SK-N-MC (cell line): ENCODE measurements around the gene SCCPDH.

ENCODE experiments used
- DNase-seq: peaks from one replicate; pipeline ENCODE4 v3.0.0-alpha.2; 2011; ENCODE audit warnings: low read depth, low spot score
- H3K27ac ChIP-seq: fragments of 200-600 bp; sonication (generic); 2 replicates; pipeline ENCODE4 v1.5.1; 2016; ENCODE audit warnings: mixed run types
- H3K36me3 ChIP-seq: fragments of 200-600 bp; sonication (generic); 2 replicates; pipeline ENCODE4 v1.6.1; 2017; ENCODE audit warnings: antibody characterized with exemption, low read length, mixed read lengths; ENCODE audit not compliant: insufficient read depth
- H3K4me3 ChIP-seq: fragments of 200-600 bp; sonication (generic); 2 replicates; pipeline ENCODE4 v1.5.1; 2016
- H3K9ac ChIP-seq: fragments of 200-600 bp; sonication (generic); 2 replicates; pipeline ENCODE4 v1.8.0; 2017; ENCODE audit warnings: mixed run types, mixed read lengths; ENCODE audit not compliant: insufficient read length
- H3K9me3 ChIP-seq: fragments of 200-600 bp; sonication (generic); 2 replicates; pipeline ENCODE4 v1.6.1; 2017; ENCODE audit warnings: low read depth, mild to moderate bottlenecking, antibody characterized with exemption, low read length, moderate library complexity, mixed read lengths
- EZH2 ChIP-seq: fragments of 200-600 bp; sonication (generic); IDR thresholded peaks from one replicate; pipeline ENCODE4 v1.6.1; 2017; ENCODE audit warnings: antibody characterized with exemption
- FOXP2 ChIP-seq: optimal IDR thresholded peaks from 2 replicates; pipeline ENCODE3; 2011; ENCODE audit warnings: mild to moderate bottlenecking, moderate library complexity; ENCODE audit not compliant: insufficient read depth; ENCODE audit errors: extremely low read length, control extremely low read depth
- POLR2AphosphoS5 ChIP-seq: IDR thresholded peaks from 2 replicates; pipeline ENCODE4 v1.6.1; 2012; ENCODE audit warnings: mild to moderate bottlenecking, low read depth, low read length, borderline replicate concordance

Gene SCCPDH

GRCh38 chr1:246773213-246773641 is 49.0 kb downstream of the SCCPDH start:
- H3K9ac ChIP-seq: no peak overlapping the region
- DNase-seq: no peak
- H3K36me3 ChIP-seq: no peaks in the 10 kb centered on the region; the same call in 1 of the 2 replicates
- H3K4me3 ChIP-seq: no peak overlapping the region
- TF ChIP-seq FOXP2 (no peak), EZH2 (no peak), POLR2AphosphoS5 (no peak)
- no peaks in the 10 kb centered on the region for H3K9me3 ChIP-seq
- no peak overlapping the region for H3K27ac ChIP-seq

DNA sequence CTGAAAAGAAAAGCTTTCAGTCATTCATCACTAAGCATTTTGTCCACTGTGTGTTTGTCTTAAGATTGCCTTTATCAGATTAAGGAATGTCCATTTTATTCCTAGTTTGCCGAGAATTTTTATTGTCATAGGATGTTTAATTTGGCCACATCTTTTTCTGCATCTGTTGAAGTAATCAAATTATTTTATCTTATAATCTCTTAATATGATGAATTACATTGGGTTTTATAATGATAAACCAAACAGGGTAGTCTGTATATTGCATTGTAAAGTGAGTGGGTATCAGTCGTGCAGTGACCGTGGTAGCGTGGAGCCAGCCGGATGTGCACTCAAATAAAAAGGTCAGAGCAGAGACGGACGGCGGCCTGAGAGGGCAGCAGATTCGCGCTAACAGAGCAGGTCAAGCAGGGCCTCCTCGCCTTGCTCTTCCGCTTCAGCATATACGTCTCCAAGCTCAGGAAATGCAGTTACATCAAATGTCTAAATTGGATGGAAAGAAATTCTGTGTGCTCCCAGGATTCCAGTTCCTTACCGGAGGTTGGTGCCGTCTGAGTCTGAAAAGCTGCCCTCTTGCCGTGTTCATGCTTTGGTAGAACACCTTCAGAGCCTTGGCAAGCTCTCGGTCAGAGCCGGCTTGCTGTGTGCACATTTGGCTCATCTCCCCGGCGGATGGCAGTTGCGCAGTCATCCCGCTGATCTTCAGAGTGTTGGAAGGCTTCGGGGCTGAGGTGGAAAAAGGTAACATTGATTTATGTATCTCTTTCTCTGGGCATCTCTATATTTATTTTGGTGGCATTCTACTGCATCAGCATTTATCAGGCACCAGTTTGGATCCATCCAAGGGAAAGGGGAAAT is 51.5 kb downstream of the SCCPDH start:
- TF ChIP-seq EZH2 (no peak), FOXP2 (no peak), POLR2AphosphoS5 (no peak)
- no peaks in the 10 kb centered on the region for H3K9me3 ChIP-seq
- no peak for DNase-seq
- no peak overlapping the region for H3K9ac ChIP-seq
- no peaks in the 10 kb centered on the region; the same call in 1 of the 2 replicates for H3K36me3 ChIP-seq
- H3K4me3 ChIP-seq: no peak overlapping the region
- no peak overlapping the region for H3K27ac ChIP-seq

GRCh38 chr1:246776923-246777322 is 52.7 kb downstream of the SCCPDH start:
- Histone ChIP-seq H3K36me3 (no peaks in the 10 kb centered on the region), H3K27ac (no peak overlapping the region), H3K4me3 (no peak overlapping the region), H3K9me3 (no peaks in the 10 kb centered on the region), H3K9ac (no peak overlapping the region)
- DNase-seq: no peak
- TF ChIP-seq EZH2: no peak
- TF ChIP-seq FOXP2: no peak
- no peak for TF ChIP-seq POLR2AphosphoS5

DNA sequence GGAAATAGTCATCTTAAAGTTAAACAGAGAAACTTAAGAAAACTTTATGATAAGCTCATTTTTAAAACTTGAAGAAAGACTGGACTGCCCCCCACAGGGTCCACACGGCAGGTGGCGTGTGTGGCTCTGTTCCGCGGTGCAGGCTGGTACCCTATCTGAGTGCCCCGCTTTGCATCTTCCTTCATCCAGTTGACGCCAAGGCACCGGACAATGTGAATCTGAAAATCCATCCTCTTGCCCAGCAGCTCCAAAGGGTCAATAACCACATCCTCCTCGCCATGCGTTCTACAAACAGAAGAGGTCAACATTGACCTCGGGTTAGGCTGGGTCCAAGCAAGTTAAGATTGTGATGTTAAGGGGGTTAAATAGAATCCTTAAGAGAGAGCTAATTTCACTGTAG is 54.5 kb downstream of the SCCPDH start:
- H3K4me3 ChIP-seq: no peak overlapping the region
- H3K36me3 ChIP-seq: no peaks in the 10 kb centered on the region
- TF ChIP-seq FOXP2 (no peak), POLR2AphosphoS5 (no peak)
- no peaks in the 10 kb centered on the region for H3K9me3 ChIP-seq
- DNase-seq: no peak
- H3K27ac ChIP-seq: no peak overlapping the region
- no peak overlapping the region for H3K9ac ChIP-seq

GRCh38 chr1:246779561-246780175 is 55.5 kb downstream of the SCCPDH start:
- H3K4me3 ChIP-seq: no peak overlapping the region
- DNase-seq: no peak
- no peaks in the 10 kb centered on the region for H3K36me3 ChIP-seq
- H3K9ac ChIP-seq: no peak overlapping the region
- H3K27ac ChIP-seq: no peak overlapping the region
- TF ChIP-seq POLR2AphosphoS5: no peak
- no peak for TF ChIP-seq FOXP2
- TF ChIP-seq EZH2: no peak
- no peaks in the 10 kb centered on the region for H3K9me3 ChIP-seq

DNA sequence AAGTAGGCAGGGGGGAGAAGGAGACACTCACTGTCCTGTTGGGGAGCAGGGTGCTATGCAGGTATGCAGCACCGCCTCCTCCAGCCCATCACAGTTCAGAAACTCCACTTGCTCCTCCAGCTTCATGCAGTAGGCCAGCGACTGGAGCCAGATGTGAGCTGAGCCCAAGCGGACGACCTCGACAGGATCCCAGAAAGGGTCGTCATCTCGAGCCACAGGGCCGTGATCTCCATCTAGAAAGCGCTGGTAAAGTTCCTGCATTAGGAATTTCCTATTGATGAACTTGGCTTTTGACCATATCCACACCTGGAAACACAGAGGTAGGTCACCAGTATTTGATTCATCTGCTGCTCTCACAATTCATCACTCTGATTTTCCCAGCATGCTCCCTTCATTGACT is 56.1 kb downstream of the SCCPDH start:
- H3K36me3 ChIP-seq: no peaks in the 10 kb centered on the region
- no peak for DNase-seq
- H3K9ac ChIP-seq: no peak overlapping the region
- H3K9me3 ChIP-seq: no peaks in the 10 kb centered on the region
- no peak for TF ChIP-seq EZH2
- TF ChIP-seq POLR2AphosphoS5: no peak
- no peak for TF ChIP-seq FOXP2
- no peak overlapping the region for H3K27ac ChIP-seq
- no peak overlapping the region for H3K4me3 ChIP-seq

DNA sequence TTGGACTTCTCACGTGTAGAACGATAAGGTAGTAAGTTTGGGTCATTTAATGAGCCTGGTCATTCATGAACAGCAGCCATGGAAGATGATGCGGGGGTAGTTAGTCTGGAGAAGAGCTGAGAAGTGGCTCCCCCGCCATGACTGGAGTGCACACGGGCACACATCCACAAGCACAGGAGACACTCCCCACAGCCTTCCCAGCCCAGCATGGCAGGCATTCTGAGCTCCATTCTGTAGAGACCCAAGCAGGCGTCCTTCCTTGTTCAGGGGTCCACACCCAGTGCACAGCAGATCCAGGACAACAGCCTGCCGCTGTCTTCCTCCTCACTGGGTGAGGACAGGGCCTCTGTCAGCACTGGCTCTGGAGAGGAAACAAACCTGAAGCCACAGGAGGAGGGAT is 57.0 kb downstream of the SCCPDH start:
- Histone ChIP-seq H3K27ac (no peak overlapping the region), H3K4me3 (no peak overlapping the region), H3K36me3 (no peaks in the 10 kb centered on the region), H3K9ac (no peak overlapping the region), H3K9me3 (no peaks in the 10 kb centered on the region)
- no peak for DNase-seq
- TF ChIP-seq POLR2AphosphoS5 (no peak), EZH2 (no peak), FOXP2 (no peak)

DNA sequence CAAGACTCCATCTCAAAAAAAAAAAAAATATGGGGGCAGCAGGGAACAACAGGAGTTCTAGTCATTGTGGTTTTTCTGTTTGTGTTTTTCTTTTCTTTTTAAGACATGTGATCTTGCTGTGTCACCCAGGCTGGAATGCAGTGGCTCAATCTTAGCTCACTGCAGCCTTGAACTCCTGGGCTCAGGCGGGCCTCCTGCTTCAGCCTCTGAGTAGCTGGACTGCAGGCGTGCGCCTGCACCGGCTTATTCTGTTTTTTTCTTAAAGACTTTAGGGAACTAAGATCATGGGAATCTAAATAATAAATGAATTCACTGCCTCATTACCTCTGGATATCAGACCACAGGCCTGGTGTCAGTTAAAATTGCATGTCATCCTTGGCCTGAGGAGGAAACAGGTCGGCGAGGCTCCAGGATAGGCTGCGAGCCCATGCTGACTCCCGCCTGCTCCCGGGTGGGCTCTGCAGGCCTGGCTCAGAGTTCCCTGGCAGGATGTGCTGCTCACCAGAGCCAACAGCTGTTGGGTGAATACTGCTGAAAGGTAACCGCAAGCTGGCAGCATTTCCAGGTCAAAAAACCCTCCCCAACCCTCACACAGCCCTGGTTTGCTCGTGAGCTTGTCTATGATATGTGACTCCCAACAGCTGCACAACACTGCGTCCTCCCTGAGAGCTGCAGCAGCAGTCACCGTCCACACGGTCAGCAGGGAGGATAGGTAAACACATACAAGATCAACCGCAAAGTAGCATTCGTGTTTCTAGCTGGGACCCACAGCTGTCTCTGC is 58.1 kb downstream of the SCCPDH start:
- DNase-seq: no peak
- no peak overlapping the region for H3K9ac ChIP-seq
- H3K9me3 ChIP-seq: no peaks in the 10 kb centered on the region
- TF ChIP-seq FOXP2: no peak
- no peak for TF ChIP-seq EZH2
- no peak for TF ChIP-seq POLR2AphosphoS5
- H3K4me3 ChIP-seq: no peak overlapping the region
- no peak overlapping the region for H3K27ac ChIP-seq
- no peaks in the 10 kb centered on the region for H3K36me3 ChIP-seq
